ENCODE measurements around the gene IQCE.

The IQCE gene

DNA sequence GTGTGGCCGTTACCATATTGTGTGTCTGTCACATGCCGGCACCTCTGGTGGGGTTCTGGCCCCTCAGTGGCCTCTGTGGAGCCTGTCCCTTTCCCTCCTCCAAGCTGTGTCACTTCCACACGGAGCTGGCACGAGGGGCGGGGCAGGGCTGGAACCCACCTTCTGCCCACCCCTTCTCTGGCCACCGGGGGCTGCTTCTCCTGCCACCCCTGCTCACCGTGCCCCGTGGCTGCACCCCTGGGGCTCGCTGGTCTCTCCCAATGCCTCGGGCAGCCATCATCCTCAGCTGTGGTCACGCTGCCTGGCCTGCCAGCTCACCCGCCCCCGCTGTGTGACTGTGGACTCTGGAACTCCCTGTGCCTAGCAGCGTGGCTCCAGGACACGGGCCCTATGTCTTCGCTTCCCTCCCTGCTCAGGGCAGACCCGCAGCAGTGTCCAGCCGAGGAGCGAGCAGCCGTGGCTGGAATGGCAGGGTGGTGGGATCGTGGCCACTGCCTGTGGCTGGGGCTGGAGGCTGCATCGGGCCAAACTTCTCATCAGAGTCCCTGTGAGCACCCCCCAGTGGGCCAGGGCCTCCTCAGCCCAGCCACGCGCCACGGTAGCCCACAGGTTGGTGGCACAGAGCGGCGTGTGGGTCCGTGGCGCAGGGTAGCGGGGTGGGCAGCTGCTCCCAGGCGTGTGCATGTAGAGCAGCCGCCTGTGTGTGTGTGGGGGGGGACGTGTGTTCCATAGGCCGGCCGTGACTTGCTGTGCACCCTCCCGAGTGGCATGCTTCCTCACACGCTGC is 81.1 kb downstream of the IQCE start:
- Histone ChIP-seq H3K27me3 (ENCODE audit: control insufficient read depth in 1 of 2, insufficient read depth in 1 of 2, low read length in 2 of 2) (no peaks in the 10 kb centered on the region), H3K23ac (ENCODE audit: low read length in 2 of 2) (no peak overlapping the region), H2AK5ac (ENCODE audit: low read length, severe bottlenecking) (peak overlapping the region; percentile 98), H3K36me3 (ENCODE audit: control insufficient read depth in 1 of 2, insufficient read depth in 2 of 2, low read depth in 1 of 2, low read length in 2 of 2) (peaks cover 4 to 66% of the 10 kb centered on the region in 2 experiments), H3K27ac (ENCODE audit: low read length, poor library complexity, severe bottlenecking) (peak overlapping the region; percentile 95), H4K91ac (ENCODE audit: low read length) (peak overlapping the region; percentile 91), H2BK15ac (ENCODE audit: low read depth, poor library complexity, severe bottlenecking) (no peak overlapping the region), H3K4ac (ENCODE audit: low read depth in 1 of 2, low read length in 2 of 2) (peak overlapping the region in 1 of 2 experiments; percentile 49), H3K4me1 (ENCODE audit: control insufficient read depth, insufficient read depth, low read depth, low read length) (peaks cover 89% of the 10 kb centered on the region), H2BK12ac (ENCODE audit: low read length in 2 of 2) (peak overlapping the region; percentile 75 to 92), H4K8ac (ENCODE audit: low read length) (peak overlapping the region; percentile 38), H3K9me3 (ENCODE audit: control insufficient read depth, low read length) (no peaks in the 10 kb centered on the region), H2AFZ (ENCODE audit: low read depth, low read length) (no peak overlapping the region), H3K18ac (ENCODE audit: low read depth in 1 of 2, low read length in 2 of 2) (peak overlapping the region in 1 of 2 experiments; percentile 78), H3K4me3 (ENCODE audit: insufficient read depth in 1 of 2, low read depth in 1 of 2, low read length in 2 of 2) (no peak overlapping the region), H3K79me1 (replicated peaks; ENCODE audit: low read length, poor library complexity, severe bottlenecking) (no peaks in the 10 kb centered on the region), H3K9ac (ENCODE audit: low read length) (no peak overlapping the region), H2BK120ac (ENCODE audit: low read depth, low read length) (no peak overlapping the region), H2BK5ac (ENCODE audit: low read depth, low read length, poor library complexity, severe bottlenecking) (peak overlapping the region; percentile 84), H3K14ac (ENCODE audit: low read length in 2 of 2) (peak overlapping the region in 1 of 2 experiments; percentile 12), H3K4me2 (ENCODE audit: low read length, poor library complexity, severe bottlenecking) (no peak overlapping the region)
- WGBS, result 95% methylated on average over 37 of the region's 37 CpGs
- no peak for DNase-seq

DNA sequence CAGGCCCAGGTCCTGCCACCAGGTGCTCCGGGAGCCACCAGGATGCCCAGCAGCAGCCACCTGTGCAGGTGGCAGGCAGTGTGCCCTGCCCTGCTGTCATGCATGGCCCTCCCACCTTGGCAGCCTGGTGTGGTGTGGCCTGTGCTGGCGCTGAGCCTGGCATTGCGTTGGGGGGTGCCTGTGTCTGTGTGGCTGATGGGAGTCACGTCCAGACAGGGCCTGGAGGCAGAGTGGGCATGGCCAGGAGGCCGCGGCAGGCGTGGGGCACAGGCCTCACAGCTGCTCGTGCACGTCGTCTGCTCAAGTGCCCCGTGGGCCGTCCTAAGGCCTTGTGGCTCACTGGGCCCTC is 81.7 kb downstream of the IQCE start:
- Histone ChIP-seq H3K36me3 (ENCODE audit: control insufficient read depth in 1 of 2, insufficient read depth in 2 of 2, low read depth in 1 of 2, low read length in 2 of 2) (peaks cover under 1 to 66% of the 10 kb centered on the region in 2 experiments), H3K9ac (ENCODE audit: low read length) (peak overlapping the region; percentile 62), H3K4me3 (ENCODE audit: insufficient read depth in 1 of 2, low read depth in 1 of 2, low read length in 2 of 2) (no peak overlapping the region), H2BK120ac (ENCODE audit: low read depth, low read length) (peak overlapping the region; percentile 88), H4K8ac (ENCODE audit: low read length) (peak overlapping the region; percentile 86), H3K4ac (ENCODE audit: low read depth in 1 of 2, low read length in 2 of 2) (peak overlapping the region; percentile 49 to 83), H2AFZ (ENCODE audit: low read depth, low read length) (no peak overlapping the region), H3K9me3 (ENCODE audit: control insufficient read depth, low read length) (no peaks in the 10 kb centered on the region), H3K27me3 (ENCODE audit: control insufficient read depth in 1 of 2, insufficient read depth in 1 of 2, low read length in 2 of 2) (no peaks in the 10 kb centered on the region), H3K4me1 (ENCODE audit: control insufficient read depth, insufficient read depth, low read depth, low read length) (peaks cover 89% of the 10 kb centered on the region), H3K23ac (ENCODE audit: low read length in 2 of 2) (no peak overlapping the region), H2AK5ac (ENCODE audit: low read length, severe bottlenecking) (peak overlapping the region; percentile 98), H3K79me1 (replicated peaks; ENCODE audit: low read length, poor library complexity, severe bottlenecking) (no peaks in the 10 kb centered on the region), H3K4me2 (ENCODE audit: low read length, poor library complexity, severe bottlenecking) (no peak overlapping the region), H2BK5ac (ENCODE audit: low read depth, low read length, poor library complexity, severe bottlenecking) (peak overlapping the region; percentile 84), H2BK15ac (ENCODE audit: low read depth, poor library complexity, severe bottlenecking) (no peak overlapping the region), H4K91ac (ENCODE audit: low read length) (peak overlapping the region; percentile 91), H3K14ac (ENCODE audit: low read length in 2 of 2) (peak overlapping the region in 1 of 2 experiments; percentile 12), H3K27ac (ENCODE audit: low read length, poor library complexity, severe bottlenecking) (peak overlapping the region; percentile 95), H3K18ac (ENCODE audit: low read depth in 1 of 2, low read length in 2 of 2) (peak overlapping the region; percentile 78 to 87), H2BK12ac (ENCODE audit: low read length in 2 of 2) (peak overlapping the region; percentile 75 to 92)
- no peak for DNase-seq
- 85% methylated on average over 12 of the region's 12 CpGs for WGBS

DNA sequence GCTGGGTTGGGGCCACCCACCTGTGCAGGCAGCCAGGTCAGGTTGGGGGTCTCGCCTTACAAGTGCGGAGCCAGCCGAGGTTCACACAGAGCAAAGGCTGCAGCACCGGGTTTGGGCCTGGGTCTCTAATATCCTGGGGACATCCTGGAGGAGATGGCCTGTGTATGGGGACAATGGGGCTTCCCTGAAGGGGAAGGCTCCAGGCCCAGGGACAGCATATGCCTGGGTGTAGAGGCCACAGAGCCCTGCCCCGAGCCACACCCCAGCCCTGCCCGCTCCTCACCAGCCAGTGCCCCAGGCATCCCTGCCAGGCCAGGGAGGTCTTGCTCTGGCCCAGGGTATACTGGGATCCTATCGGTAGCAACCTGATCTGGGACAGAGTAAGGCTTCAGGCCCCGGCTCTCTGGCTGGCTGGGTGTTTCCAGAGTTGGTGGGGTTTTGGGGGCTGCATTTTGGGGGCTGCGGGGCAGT is 82.1 kb downstream of the IQCE start:
- peak overlapping the region; percentile 91 for H2BK5ac ChIP-seq (ENCODE audit: low read depth, low read length, poor library complexity, severe bottlenecking)
- H3K9ac ChIP-seq (ENCODE audit: low read length), result peak overlapping the region; percentile 62
- peak overlapping the region in 1 of 2 experiments; percentile 77 for H3K14ac ChIP-seq (ENCODE audit: low read length in 2 of 2)
- peak overlapping the region; percentile 49 to 83 for H3K4ac ChIP-seq (ENCODE audit: low read depth in 1 of 2, low read length in 2 of 2)
- H2AK5ac ChIP-seq (ENCODE audit: low read length, severe bottlenecking), result peak overlapping the region; percentile 98
- peaks cover 88% of the 10 kb centered on the region for H3K4me1 ChIP-seq (ENCODE audit: control insufficient read depth, insufficient read depth, low read depth, low read length)
- DNase-seq, result no peak
- H3K36me3 ChIP-seq (ENCODE audit: control insufficient read depth in 1 of 2, insufficient read depth in 2 of 2, low read depth in 1 of 2, low read length in 2 of 2), result peaks cover 0 to 66% of the 10 kb centered on the region in 2 experiments
- no peaks in the 10 kb centered on the region for H3K27me3 ChIP-seq (ENCODE audit: control insufficient read depth in 1 of 2, insufficient read depth in 1 of 2, low read length in 2 of 2)
- H3K18ac ChIP-seq (ENCODE audit: low read depth in 1 of 2, low read length in 2 of 2), result peak overlapping the region; percentile 78 to 87
- no peaks in the 10 kb centered on the region for H3K79me1 ChIP-seq (replicated peaks; ENCODE audit: low read length, poor library complexity, severe bottlenecking)
- H3K27ac ChIP-seq (ENCODE audit: low read length, poor library complexity, severe bottlenecking), result peak overlapping the region; percentile 95
- peak overlapping the region; percentile 75 to 92 for H2BK12ac ChIP-seq (ENCODE audit: low read length in 2 of 2)
- H3K4me2 ChIP-seq (ENCODE audit: low read length, poor library complexity, severe bottlenecking), result peak overlapping the region; percentile 18
- H3K23ac ChIP-seq (ENCODE audit: low read length in 2 of 2), result no peak overlapping the region
- H2BK120ac ChIP-seq (ENCODE audit: low read depth, low read length), result peak overlapping the region; percentile 88
- no peak overlapping the region for H3K4me3 ChIP-seq (ENCODE audit: insufficient read depth in 1 of 2, low read depth in 1 of 2, low read length in 2 of 2)
- 85% methylated on average over 9 of the region's 9 CpGs for WGBS
- H2BK15ac ChIP-seq (ENCODE audit: low read depth, poor library complexity, severe bottlenecking), result no peak overlapping the region
- peak overlapping the region; percentile 91 for H4K91ac ChIP-seq (ENCODE audit: low read length)
- H2AFZ ChIP-seq (ENCODE audit: low read depth, low read length), result no peak overlapping the region
- H3K9me3 ChIP-seq (ENCODE audit: control insufficient read depth, low read length), result no peaks in the 10 kb centered on the region
- peak overlapping the region; percentile 86 for H4K8ac ChIP-seq (ENCODE audit: low read length)
